NCI-H146 treated with DMSO at 0.1 percent for 48 hours (cell line): Measurements from ENCODE around the gene RGS14.
A peak's percentile ranks its signal among the peaks of the same experiment; 100 is the strongest.
"Not testable (repeated sequence)": the region's sequence is repeated elsewhere in the genome, so short reads cannot be mapped to it uniquely, and the experiment has no call there.

ENCODE experiments used
- DNase-seq: peaks from one replicate; lab custom pipeline; 2025; ENCODE audit not compliant: unreplicated experiment; lab: John Stamatoyannopoulos, UW

The RGS14 gene

DNA sequence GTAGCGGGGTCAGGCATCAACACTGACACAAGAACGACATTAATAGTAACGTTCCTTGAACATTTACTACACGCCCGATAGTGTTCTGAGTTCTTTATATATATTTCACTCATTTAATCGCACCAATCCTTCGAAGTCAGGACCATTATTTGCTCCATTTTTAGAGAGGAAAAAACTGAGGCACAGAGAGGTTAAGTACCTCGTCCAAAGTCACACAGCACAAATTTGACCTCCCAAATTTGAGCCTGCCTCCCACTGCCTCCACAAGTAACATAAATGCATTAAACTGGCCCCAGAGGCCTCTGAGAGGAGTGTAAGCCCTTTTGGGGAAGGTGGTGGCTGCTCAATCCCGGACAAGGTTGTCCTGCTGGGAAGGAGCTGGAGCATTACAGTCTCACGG is 5.8 kb downstream of the RGS14 start:
- DNase-seq = no peak

DNA sequence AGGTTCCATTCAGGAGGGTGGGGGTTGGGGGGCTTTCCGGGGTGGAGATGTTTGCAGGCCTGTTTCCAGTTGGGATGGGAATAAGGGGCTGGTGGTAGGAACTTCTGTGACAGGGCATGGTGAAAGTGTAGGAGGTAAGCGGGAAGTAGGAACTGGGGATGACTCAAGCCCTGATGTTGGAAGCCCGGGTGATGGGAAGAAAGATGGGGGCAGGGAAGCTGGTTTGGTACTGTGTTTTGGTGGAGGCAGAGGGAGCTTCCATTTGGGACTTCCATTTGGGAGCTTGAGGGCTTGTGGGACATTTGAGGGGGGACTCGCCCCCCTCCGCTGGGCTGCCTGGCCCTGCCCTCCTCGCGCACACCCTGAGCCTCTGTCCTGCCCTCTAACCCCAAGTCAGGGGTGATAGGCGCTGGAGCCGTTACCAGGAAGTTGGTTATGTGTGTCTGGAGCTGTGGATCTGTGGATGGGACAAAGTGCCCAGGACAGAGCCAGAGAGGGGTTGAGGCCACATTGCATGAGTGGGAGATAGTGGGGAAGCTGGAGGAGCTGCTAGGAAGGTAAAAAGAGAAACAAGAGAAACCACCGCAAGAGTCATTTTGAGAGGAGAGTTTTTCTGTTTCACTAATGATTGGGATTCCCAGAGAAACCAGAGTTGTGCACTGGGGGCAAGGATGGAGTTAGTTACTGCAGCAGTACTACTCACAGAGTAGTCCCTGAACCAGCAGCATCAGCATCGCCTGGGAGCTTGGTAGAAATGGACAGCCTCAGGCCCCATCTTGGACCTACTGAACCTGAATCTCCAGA is 6.6 kb downstream of the RGS14 start:
- no peak for DNase-seq

DNA sequence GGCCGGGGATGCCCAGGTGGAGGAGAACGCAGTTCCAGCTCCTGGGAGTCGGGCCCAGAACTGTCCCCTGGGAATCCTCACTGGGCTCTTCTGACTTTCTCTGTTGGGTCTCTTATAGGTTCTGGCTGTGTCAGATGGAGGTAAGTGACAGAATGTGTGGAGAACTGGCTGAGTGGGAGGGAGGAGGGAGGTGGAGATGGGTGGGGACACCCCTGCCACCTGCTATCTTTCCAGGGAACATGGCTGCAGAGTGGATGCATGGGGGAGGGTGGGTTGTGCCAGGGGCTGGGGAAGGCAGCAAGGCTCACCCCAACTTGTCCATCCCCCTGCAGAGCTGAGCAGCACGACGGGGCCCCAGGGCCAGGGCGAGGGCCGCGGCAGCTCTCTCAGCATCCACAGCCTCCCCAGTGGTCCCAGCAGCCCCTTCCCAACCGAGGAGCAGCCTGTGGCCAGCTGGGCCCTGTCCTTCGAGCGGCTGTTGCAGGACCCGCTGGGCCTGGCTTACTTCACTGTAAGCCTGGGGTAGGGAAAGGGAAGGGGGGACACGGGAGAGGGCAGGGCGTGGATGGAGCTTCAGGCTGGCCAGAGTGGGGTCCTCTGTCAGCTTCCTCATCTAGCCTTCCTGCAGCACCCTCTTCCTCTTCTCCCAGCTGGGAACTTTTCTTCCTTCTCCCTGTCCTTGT is 8.3 kb downstream of the RGS14 start:
- DNase-seq = no peak

- DNase-seq = no peak
Observed at GRCh38 chr5:177366528-177367322, 9.0 kb downstream of the RGS14 start.

DNA sequence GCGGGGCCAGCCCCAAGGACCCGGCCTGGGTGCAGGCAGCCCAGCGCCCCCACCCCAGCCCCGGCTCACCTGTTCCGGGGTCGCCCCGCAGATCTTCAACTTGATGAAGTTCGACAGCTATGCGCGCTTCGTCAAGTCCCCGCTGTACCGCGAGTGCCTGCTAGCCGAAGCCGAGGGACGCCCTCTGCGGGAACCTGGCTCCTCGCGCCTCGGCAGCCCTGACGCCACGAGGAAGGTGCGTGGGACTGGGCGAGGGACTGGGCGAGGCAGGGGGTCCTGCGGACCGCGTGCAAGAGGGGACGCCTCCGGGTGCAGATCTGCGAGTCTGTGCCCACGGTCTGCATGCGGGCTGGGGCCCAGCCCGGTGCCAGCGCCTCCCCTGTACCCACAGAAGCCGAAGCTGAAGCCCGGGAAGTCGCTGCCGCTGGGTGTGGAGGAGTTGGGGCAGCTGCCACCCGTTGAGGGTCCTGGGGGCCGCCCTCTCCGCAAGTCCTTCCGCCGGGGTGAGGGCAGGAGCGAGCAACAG is 9.7 kb downstream of the RGS14 start:
- no peak for DNase-seq

GRCh38 chr5:177367981-177368868 is 10.5 kb downstream of the RGS14 start:
- no peak for DNase-seq

DNA sequence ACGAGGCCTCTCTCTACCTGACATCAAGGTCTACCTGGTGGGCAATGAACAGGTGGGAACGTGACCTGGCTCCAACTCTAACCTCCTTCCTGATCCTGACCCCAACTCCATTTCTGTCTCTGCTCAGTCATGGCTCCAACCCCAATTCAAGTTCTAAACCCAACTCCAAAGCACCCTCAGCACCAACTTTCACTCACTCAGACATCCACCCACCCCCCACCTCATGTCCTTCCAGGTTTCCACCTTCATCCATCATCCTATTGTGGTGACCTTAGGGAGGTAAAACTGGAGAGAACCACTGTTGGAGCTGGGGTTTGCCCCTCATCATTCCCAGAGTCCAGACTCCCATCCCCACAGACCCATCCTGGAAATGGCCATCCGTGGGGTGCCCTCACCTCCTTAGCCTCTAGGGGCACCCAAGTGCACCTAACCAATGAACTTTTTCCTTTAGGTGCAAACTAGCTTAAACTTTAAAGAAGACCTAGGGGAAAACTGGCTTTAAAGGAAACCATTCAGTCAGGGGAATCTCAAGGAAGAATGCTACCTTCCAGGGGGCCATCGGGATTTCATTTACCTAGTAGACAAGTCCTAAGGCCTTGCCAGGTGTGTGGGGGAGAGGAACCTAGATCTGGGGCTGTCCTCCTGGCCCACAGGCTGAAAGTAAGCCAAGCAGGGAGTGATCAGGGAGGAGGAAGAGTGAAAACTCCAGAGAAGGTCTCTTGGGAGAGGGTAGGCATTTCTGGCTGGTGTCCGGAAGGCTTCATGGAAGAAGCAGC is 11.3 kb downstream of the RGS14 start:
- no peak for DNase-seq

DNA sequence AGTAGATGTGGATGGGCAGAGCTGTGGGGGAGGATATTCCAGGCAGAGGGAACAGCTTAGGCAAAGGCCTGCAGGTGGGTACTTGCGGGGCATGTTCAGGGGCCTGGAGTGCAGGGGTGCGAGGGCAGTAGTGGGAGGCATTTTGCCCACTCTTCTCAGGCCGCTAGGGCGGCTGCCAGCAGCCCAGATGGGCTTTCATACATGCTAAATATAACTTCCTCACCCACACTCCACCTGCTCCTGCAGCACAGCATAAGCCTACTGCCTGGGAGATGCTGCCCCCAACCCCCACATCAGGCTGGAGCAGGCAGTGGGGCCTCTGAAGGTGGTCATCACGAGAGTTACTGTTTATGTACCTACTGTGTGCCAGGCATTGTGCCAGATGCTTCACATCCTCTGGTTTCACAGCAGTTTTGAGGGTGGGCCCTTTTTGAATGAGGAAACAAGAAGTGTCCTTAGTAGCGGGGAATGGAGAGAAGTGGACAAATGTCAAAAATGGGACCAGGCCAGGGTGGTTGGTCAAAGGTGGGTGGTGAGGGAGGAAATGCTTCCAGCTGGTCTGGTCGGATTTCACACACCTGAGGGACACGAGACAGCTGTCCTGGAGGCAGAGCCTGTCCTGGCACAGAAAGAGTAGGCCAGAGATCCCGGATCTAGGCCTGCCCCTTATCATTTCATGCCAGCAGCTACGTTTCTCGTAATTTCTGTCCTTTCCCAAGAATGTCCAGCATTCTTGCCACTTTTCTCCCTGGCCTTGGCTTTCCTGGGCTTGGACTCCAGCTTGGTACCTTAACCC is 12.1 kb downstream of the RGS14 start:
- no peak for DNase-seq

DNA sequence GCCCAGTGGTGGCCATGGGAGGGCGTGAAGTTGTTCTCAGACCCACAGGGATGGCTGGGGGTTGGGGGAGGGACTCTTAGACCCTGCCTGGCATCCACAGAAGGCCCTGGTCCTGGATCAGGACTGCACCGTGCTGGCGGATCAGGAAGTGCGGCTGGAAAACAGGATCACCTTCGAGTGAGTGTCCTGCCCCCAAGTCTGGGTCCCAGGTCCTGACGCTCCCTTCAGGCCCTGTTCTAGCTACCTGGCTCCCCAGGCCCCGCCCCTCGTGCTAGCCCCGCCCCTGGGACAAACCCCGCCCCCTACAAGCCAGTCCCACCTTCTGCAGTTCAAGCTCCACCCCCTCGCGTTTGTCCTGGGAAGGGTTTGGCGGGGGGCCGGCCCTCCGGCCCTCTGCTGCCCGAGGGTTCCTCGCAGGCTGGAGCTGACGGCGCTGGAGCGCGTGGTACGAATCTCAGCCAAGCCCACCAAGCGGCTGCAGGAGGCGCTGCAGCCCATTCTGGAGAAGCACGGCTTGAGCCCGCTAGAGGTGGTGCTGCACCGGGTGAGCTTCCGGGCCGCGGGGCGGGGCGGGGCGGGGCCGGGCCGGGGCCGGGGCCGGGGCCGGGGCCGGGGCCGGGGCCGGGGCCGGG is 12.9 kb downstream of the RGS14 start:
- DNase-seq = peak; percentile 64

DNA sequence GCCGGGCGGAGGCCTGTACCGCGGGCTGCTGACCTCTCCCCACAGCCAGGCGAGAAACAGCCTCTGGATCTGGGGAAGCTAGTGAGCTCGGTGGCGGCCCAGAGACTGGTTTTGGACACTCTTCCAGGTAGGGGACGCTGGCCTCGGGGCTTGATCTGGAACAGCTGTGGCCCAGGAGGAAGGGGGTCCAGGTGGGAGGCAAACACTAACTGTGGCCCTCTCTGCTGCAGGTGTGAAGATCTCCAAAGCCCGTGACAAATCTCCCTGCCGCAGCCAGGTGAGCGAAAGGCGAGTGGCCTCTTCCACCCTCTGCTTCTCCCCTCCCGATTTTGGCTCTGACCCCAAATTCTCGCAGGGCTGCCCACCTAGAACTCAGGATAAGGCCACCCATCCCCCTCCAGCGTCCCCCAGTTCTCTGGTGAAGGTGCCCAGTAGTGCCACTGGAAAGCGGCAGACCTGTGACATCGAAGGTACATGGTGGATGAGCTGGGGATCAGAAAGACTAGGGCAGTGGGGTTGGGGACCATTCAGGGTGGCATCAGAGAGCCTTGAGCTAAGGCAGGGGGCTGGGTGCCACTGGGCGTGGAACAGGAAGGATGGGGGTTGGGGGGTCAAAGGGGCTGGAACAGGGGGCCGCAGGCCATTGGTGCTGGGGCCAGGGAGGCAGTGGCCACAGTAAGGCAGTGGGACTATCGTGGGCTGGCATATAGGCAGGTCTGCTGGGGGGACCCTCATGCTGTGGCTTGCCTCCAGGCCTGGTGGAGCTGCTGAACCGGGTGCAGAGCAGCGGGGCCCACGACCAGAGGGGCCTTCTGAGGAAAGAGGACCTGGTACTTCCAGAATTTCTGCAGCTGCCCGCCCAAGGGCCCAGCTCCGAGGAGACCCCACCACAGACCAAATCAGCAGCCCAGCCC is 13.7 kb downstream of the RGS14 start:
- DNase-seq = no peak

DNA sequence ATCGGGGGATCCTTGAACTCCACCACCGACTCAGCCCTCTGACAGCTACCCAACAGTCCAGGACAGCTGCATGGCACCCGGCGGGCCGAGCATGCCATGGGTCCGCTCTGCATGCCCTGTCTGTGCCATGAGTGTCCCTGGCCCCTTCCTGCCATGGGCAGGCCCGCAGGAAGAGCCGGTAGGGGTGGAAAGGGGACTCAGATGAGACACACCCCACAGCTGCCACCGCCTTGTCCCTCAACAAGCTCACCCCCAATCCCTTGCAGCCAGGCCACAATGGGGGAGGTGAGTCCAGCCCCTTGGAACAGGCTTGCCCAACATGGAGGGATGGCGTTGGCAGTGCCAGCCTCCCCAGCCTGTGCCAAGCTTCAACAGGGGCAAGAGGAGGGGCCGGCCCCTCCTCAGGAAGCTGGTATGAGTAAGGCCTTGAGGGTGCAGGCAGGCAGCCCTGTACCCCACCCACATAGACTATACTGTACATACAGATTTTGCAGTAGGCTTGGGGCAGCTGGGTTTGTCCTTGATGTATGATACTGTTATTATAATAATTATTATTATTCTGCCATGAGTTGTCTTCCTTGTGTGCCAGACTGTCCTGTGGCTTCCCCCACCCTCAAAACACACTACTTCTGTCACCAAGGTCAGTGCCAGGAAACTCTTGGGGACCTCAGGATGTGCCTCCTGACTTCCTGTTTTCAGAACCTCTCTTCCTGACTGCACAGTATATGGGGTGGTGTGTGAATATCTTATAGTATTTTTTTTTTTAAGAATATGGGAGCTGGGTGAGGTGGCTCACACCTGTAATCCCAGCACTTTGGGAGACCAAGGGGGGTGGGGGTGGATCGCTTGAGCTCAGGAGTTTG is 14.5 kb downstream of the RGS14 start:
- no peak for DNase-seq

- DNase-seq = no peak
Observed at GRCh38 chr5:177372910-177373309, 15.2 kb downstream of the RGS14 start.

DNA sequence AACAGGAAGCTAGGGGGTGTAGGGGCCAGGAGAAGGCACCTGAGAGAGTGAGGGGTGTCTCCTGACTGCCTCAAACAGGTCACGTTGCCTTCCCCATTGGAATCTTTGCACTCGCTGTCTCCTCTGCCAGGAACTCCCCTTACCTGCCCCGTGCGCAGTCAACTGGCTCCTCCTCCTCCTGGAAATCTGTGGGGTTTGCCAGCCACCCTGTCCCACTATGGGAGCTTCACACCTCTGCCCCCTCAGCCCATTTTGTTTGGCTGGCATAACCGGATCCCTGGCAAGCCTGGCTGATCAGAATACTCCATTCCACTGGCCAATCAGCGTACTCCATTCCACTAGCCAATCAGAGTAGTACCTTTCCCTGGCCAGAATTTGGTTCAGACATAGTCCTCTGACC is 16.1 kb downstream of the RGS14 start:
- no peak for DNase-seq

DNA sequence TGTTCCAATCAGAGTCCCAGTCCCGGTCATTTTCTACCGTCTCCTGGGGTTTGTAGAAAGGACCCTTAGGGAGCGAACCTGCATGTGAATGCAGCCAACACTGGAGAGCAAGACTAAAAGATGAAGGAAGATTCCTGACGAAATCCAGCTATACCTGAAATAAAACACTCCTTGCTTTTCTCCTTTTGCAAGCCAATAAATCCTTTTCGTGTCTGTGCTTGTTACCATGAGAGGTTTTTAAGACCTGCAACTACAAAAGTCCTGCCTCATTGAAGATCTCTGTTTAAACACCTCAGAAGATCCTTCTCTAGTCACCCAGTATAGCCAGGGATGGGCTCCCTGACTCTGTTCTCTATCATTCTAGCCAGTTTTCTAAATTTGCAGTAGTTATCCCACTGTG is 16.5 kb downstream of the RGS14 start:
- no peak for DNase-seq

- not testable (repeated sequence) for DNase-seq
Observed at GRCh38 chr5:177375516-177375915, 17.8 kb downstream of the RGS14 start.

DNA sequence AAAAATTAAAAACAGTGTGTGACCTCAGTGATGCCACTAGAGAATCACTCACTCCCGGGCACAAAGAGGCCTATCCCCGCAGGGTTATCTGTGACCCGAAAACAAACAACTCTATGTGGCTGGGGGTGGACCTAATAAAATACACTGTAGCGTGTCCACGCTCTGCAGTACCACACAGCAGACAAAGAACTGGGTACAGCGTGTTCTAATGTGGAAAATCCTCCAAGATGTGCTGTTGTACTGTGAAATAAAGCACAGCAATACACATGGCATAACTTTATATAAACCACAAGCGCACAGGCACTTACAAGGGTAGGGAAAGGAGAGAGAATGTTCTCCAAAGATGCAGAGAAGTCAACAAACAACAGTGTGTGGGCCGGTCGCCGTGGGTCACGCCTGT is 18.4 kb downstream of the RGS14 start:
- no peak for DNase-seq
